ENCODE data around the gene HIPK3.
"Not testable (repeated sequence)": the region's sequence is repeated elsewhere in the genome, so short reads cannot be mapped to it uniquely, and the experiment has no call there.

Gene HIPK3

GRCh38 chr11:33222052-33222750 lies 35.0 kb upstream of the HIPK3 start:
- H3K4me3 ChIP-seq (ENCODE audit: low read depth, low read length), result no peak overlapping the region
- no peak for TF ChIP-seq CTCF (IDR thresholded peaks at IDR 0.05; ENCODE audit: low read depth, low read length)

- no peak for TF ChIP-seq CTCF (IDR thresholded peaks at IDR 0.05; ENCODE audit: low read depth, low read length)
- no peak overlapping the region for H3K4me3 ChIP-seq (ENCODE audit: low read depth, low read length)
Observed at GRCh38 chr11:33225371-33225770, 31.8 kb upstream of the HIPK3 start.

GRCh38 chr11:33227578-33228261 lies 29.5 kb upstream of the HIPK3 start:
- no peak for TF ChIP-seq CTCF (IDR thresholded peaks at IDR 0.05; ENCODE audit: low read depth, low read length)
- no peak overlapping the region for H3K4me3 ChIP-seq (ENCODE audit: low read depth, low read length)

GRCh38 chr11:33234397-33235190 lies 22.6 kb upstream of the HIPK3 start:
- H3K4me3 ChIP-seq (ENCODE audit: low read depth, low read length), result no peak overlapping the region
- no peak for TF ChIP-seq CTCF (IDR thresholded peaks at IDR 0.05; ENCODE audit: low read depth, low read length)

GRCh38 chr11:33237039-33237597 lies 20.1 kb upstream of the HIPK3 start:
- no peak overlapping the region for H3K4me3 ChIP-seq (ENCODE audit: low read depth, low read length)
- TF ChIP-seq CTCF (IDR thresholded peaks at IDR 0.05; ENCODE audit: low read depth, low read length), result no peak

- no peak overlapping the region for H3K4me3 ChIP-seq (ENCODE audit: low read depth, low read length)
- TF ChIP-seq CTCF (IDR thresholded peaks at IDR 0.05; ENCODE audit: low read depth, low read length), result no peak
Observed at GRCh38 chr11:33242575-33242974, 14.6 kb upstream of the HIPK3 start.

GRCh38 chr11:33243654-33244053 lies 13.5 kb upstream of the HIPK3 start:
- not testable (repeated sequence) for H3K4me3 ChIP-seq (ENCODE audit: low read depth, low read length)
